IMR-90 (cell line): ENCODE measurements around the gene PPM1M. TPM values are rescaled to one million over a fixed set of nuclear protein-coding genes. Genes with fewer than 3 reads are reported as not detected.

Experiments used
- ATAC-seq: fragments of 200-7000 bp; cut with Tn5 transposase; 2 replicates; pipeline ENCODE4 v1.9.1; 2020; ENCODE audit warnings: low read depth, mild to moderate bottlenecking, moderate library complexity
- BruUV-seq: library from RNA; stranded (reverse); fragments of 400-500 nt; replicated peaks from 2 replicates; lab custom pipeline; 2021; lab: Mats Ljungman, UMichigan
- CTCF ChIA-PET: fragments of 300-600 bp; formaldehyde crosslinking; extraction: SDS; loops from one replicate; lab custom pipeline; 2021; ENCODE audit warnings: antibody characterized with exemption; lab: Yijun Ruan, JAX
- POLR2A ChIA-PET: fragments of 300-600 bp; sonication (Branson Sonifier 250); formaldehyde crosslinking; loops from one replicate; lab custom pipeline; 2022; ENCODE audit warnings: antibody characterized with exemption; ENCODE audit not compliant: unreplicated experiment; lab: Charles Lee
- DNase-seq: peaks from one replicate; pipeline ENCODE4 v3.0.0; 2013
- H2AFZ ChIP-seq: replicated peaks from 2 replicates; pipeline ENCODE3; 2013; ENCODE audit warnings: low read length, mild to moderate bottlenecking; ENCODE audit not compliant: poor library complexity
- H2AK5ac ChIP-seq: 2 replicates; pipeline ENCODE4 v1.6.1; 2013; ENCODE audit warnings: low read depth, low read length, inconsistent platforms
- H2AK9ac ChIP-seq: replicated peaks from 2 replicates; pipeline ENCODE3; 2013; ENCODE audit warnings: mild to moderate bottlenecking, low read depth, low read length, moderate library complexity; ENCODE audit not compliant: poor library complexity
- H2BK120ac ChIP-seq: 2 replicates; pipeline ENCODE4 v1.6.1; 2013; ENCODE audit warnings: low read depth, low read length, inconsistent platforms
- H2BK15ac ChIP-seq: 3 replicates; pipeline ENCODE4 v1.6.1; 2013; ENCODE audit warnings: low read depth, low read length, inconsistent platforms
- H2BK20ac ChIP-seq: 2 replicates; pipeline ENCODE4 v1.6.1; 2013; ENCODE audit warnings: low read depth, mild to moderate bottlenecking, inconsistent platforms, low read length, moderate library complexity
- H2BK5ac ChIP-seq: 2 replicates; pipeline ENCODE4 v1.6.1; 2013; ENCODE audit warnings: mild to moderate bottlenecking, low read depth, low read length, inconsistent platforms; ENCODE audit not compliant: poor library complexity, severe bottlenecking
- H3K14ac ChIP-seq: replicated peaks from 2 replicates; pipeline ENCODE4 v1.6.1; 2013; ENCODE audit warnings: low read depth, low read length, inconsistent platforms
- H3K18ac ChIP-seq: 2 replicates; pipeline ENCODE4 v1.6.1; 2013; ENCODE audit warnings: low read depth, low read length, control low read depth
- H3K23ac ChIP-seq: 2 replicates; pipeline ENCODE4 v1.6.1; 2013; ENCODE audit warnings: low read depth, low read length, inconsistent platforms
- H3K27ac ChIP-seq: 2 replicates; pipeline ENCODE4 v1.5.1; 2013; ENCODE audit warnings: mild to moderate bottlenecking, control low read depth, low read length; ENCODE audit not compliant: insufficient read depth
- H3K27me3 ChIP-seq: 2 replicates; pipeline ENCODE4 v1.6.1; 2013; ENCODE audit warnings: low read length; ENCODE audit not compliant: control insufficient read depth, insufficient read depth
- H3K36me3 ChIP-seq: 2 replicates; pipeline ENCODE4 v1.6.1; 2013; ENCODE audit warnings: low read length, mixed read lengths; ENCODE audit not compliant: control insufficient read depth, insufficient read depth
- H3K4ac ChIP-seq: 2 replicates; pipeline ENCODE4 v1.6.1; 2013; ENCODE audit warnings: low read depth, low read length, inconsistent platforms
- H3K4me1 ChIP-seq: 2 replicates; pipeline ENCODE4 v1.6.1; 2013; ENCODE audit warnings: low read length, mixed read lengths; ENCODE audit not compliant: control insufficient read depth, insufficient read depth
- H3K4me2 ChIP-seq: 2 replicates; pipeline ENCODE4 v1.6.1; 2013; ENCODE audit warnings: low read depth, mild to moderate bottlenecking, control low read depth, low read length, moderate library complexity
- H3K4me3 ChIP-seq: 2 replicates; pipeline ENCODE4 v1.5.1; 2013; ENCODE audit warnings: low read depth, mild to moderate bottlenecking, control low read depth, low read length, moderate library complexity; ENCODE audit not compliant: insufficient read depth
- H3K56ac ChIP-seq: 2 replicates; pipeline ENCODE4 v1.6.1; 2013; ENCODE audit warnings: low read length, inconsistent platforms; ENCODE audit not compliant: insufficient read depth; ENCODE audit errors: extremely low read depth
- H3K79me1 ChIP-seq, 2 experiments: 2 replicates each; pipeline ENCODE4 v1.6.1; 2013; ENCODE audit warnings: low read length in 2 of 2, inconsistent platforms in 1 of 2, low read depth in 1 of 2
- H3K9ac ChIP-seq: 2 replicates; pipeline ENCODE4 v1.6.1; 2013; ENCODE audit warnings: low read depth, low read length, control low read depth
- H3K9me1 ChIP-seq: 2 replicates; pipeline ENCODE4 v1.6.1; 2013; ENCODE audit warnings: low read length, inconsistent platforms; ENCODE audit not compliant: insufficient read depth
- H3K9me3 ChIP-seq: 2 replicates; pipeline ENCODE4 v1.6.1; 2013; ENCODE audit warnings: low read length; ENCODE audit not compliant: control insufficient read depth, insufficient read depth
- H4K20me1 ChIP-seq: 2 replicates; pipeline ENCODE4 v1.6.1; 2013; ENCODE audit warnings: low read length, inconsistent platforms; ENCODE audit not compliant: insufficient read depth
- H4K5ac ChIP-seq: 2 replicates; pipeline ENCODE4 v1.6.1; 2013; ENCODE audit warnings: mild to moderate bottlenecking, low read depth, low read length, control low read depth
- H4K8ac ChIP-seq, 2 experiments: 2 replicates each; pipeline ENCODE4 v1.6.1; 2013; ENCODE audit warnings: low read depth in 2 of 2, low read length in 2 of 2, control low read depth in 1 of 2, inconsistent platforms in 1 of 2
- H4K91ac ChIP-seq: 2 replicates; pipeline ENCODE4 v1.6.1; 2013; ENCODE audit warnings: low read depth, low read length, inconsistent platforms; ENCODE audit not compliant: insufficient read depth
- BHLHE40 ChIP-seq: fragments of 150-350 bp; IDR thresholded peaks from 2 replicates; pipeline ENCODE4 v1.6.1; 2016; ENCODE audit warnings: mild to moderate bottlenecking, low read depth, low read length
- MXI1 ChIP-seq: IDR thresholded peaks from 2 replicates; pipeline ENCODE4 v1.6.1; 2012; ENCODE audit warnings: low read depth, mild to moderate bottlenecking, low read length, moderate library complexity, borderline replicate concordance
- RAD21 ChIP-seq: IDR thresholded peaks from 2 replicates; pipeline ENCODE4 v1.6.1; 2012; ENCODE audit warnings: low read length, improper control_type of control experiment
- USF2 ChIP-seq: fragments of 150-350 bp; IDR thresholded peaks from 2 replicates; pipeline ENCODE4 v1.6.1; 2017; ENCODE audit warnings: mild to moderate bottlenecking, antibody characterized with exemption, low read length, low read depth
- WGBS, 2 experiments: methylation state at CpG; one replicate each; pipeline versions ENCODE4 v1.1.5 to v1.1.7; 2013; ENCODE audit warnings: missing lambda C conversion rate in 2 of 2; ENCODE audit not compliant: insufficient read length in 1 of 2; ENCODE audit errors: extremely low coverage in 2 of 2; 5-methylcytosine and 5-hydroxymethylcytosine counted together
- dilution Hi-C: fragments of 300-500 bp; cut with HindIII; formaldehyde crosslinking; loops from one replicate; pipeline ENCODE4 v1.14.3; 2018; ENCODE audit warnings: low sequenced_read_pairs; ENCODE audit not compliant: unreplicated experiment
- in situ Hi-C: fragments of 300-500 bp; cut with MboI; formaldehyde crosslinking; loops from 3 replicates; pipeline ENCODE4 v1.14.3; 2019; ENCODE audit warnings: low sequenced_read_pairs, inconsistent platforms, mixed read lengths
- intact Hi-C: fragments of 100-400 bp; cut with micrococcal nuclease; formaldehyde crosslinking; loops from 2 replicates; pipeline ENCODE4 v1.10.0; 2022
- polyA plus RNA-seq, 3 experiments: library from polyadenylated mRNA; depleted of rRNA; stranded (reverse); fragments of >200 nt; gene quantifications; 2 replicates each; pipeline ENCODE4 v1.2.3, GENCODE V29; 2012; ENCODE audit warnings: low replicate concordance in 1 of 3
- total RNA-seq: library from RNA; depleted of rRNA; stranded (reverse); fragments of >200 nt; gene quantifications from 2 replicates; pipeline ENCODE4 v1.2.3, GENCODE V29; 2012

Gene PPM1M
- total and polyA plus RNA-seq, 2 of the 4 experiments (the other 2 are of a cell fraction), result 12.2 to 18.1 TPM

- no peak overlapping the region for H2BK15ac ChIP-seq
- H4K91ac ChIP-seq, result no peak overlapping the region
- no peak overlapping the region for H3K56ac ChIP-seq
- intact Hi-C loops, result no loop called here
- no peaks in the 10 kb centered on the region for H3K27me3 ChIP-seq
- no peaks in the 10 kb centered on the region for H3K4me1 ChIP-seq
- H3K9me1 ChIP-seq, result no peaks in the 10 kb centered on the region
- no TSS peak for BruUV-seq
- TF ChIP-seq BHLHE40 (no peak), RAD21 (no peak), USF2 (no peak), MXI1 (no peak)
- no peak overlapping the region for H3K23ac ChIP-seq
- no peak overlapping the region for H2AK5ac ChIP-seq
- peaks cover 5 to 18% of the 10 kb centered on the region in 2 experiments; a peak in 3 of 4 replicates for H3K79me1 ChIP-seq
- H3K18ac ChIP-seq, result no peak overlapping the region
- no peak overlapping the region for H3K4me2 ChIP-seq
- no CpG with 5 or more reads among the region's 4 CpGs for whole genome bisulfite sequencing, 2 experiments
- ChIA-PET CTCF (no interaction called here), POLR2A (no interaction called here)
- no peak overlapping the region for H3K4ac ChIP-seq
- H4K5ac ChIP-seq, result no peak overlapping the region
- H3K27ac ChIP-seq, result no peak overlapping the region
- peaks cover 17% of the 10 kb centered on the region for H4K20me1 ChIP-seq
- H2BK120ac ChIP-seq, result no peak overlapping the region
- H3K36me3 ChIP-seq, result peaks cover 39% of the 10 kb centered on the region
- H3K4me3 ChIP-seq, result no peak overlapping the region
- in situ Hi-C loops, result no loop called here
- no peak for DNase-seq
- H3K9me3 ChIP-seq, result no peaks in the 10 kb centered on the region
- no peak overlapping the region for H4K8ac ChIP-seq
- dilution Hi-C loops, result no loop called here
- H3K9ac ChIP-seq, result no peak overlapping the region
- H2AFZ ChIP-seq, result no peak overlapping the region
- H2BK20ac ChIP-seq, result no peak overlapping the region
- no peak overlapping the region for H2BK5ac ChIP-seq
- H2AK9ac ChIP-seq, result no peak overlapping the region
- ATAC-seq, result no peak
- H3K14ac ChIP-seq, result no peak overlapping the region
Observed at GRCh38 chr3:52227117-52227516, 18.4 kb upstream of the PPM1M start.
